ENCODE measurements around the gene HEMK1. TPM values are rescaled to one million over a fixed set of nuclear protein-coding genes. Genes with fewer than 3 reads are reported as not detected.

Gene HEMK1
- total RNA-seq, 1 experiment from 2014 or later, result 12.6 TPM

- Histone ChIP-seq H3K9me3 (no peaks in the 10 kb centered on the region), H3K4me3 (ENCODE audit: low read depth, low read length) (no peak overlapping the region), H3K4me1 (0 out of 2 replicates have a peak, but pooled peaks cover 5% of the 10 kb centered on the region), H3K36me3 (ENCODE audit: control insufficient read depth, insufficient read depth, low read length) (peaks cover 1% of the 10 kb centered on the region; the same call in 1 of the 2 replicates), H3K27me3 (replicated peaks; ENCODE audit: control insufficient read depth, insufficient read depth, low read length) (no peaks in the 10 kb centered on the region)
- Mint-ChIP-seq H3K27ac (ENCODE audit: unreplicated experiment) (no peak overlapping the region), H3K4me1 (ENCODE audit: low read depth, unreplicated experiment) (no peaks in the 10 kb centered on the region), H3K4me3 (ENCODE audit: unreplicated experiment) (no peak overlapping the region), H3K9me3 (ENCODE audit: unreplicated experiment) (no peaks in the 10 kb centered on the region), H3K36me3 (ENCODE audit: insufficient read depth, unreplicated experiment) (peaks cover 17% of the 10 kb centered on the region), H3K27me3 (ENCODE audit: insufficient read depth, unreplicated experiment) (no peaks in the 10 kb centered on the region)
- intact Hi-C loops (cut with micrococcal nuclease; ENCODE audit: unreplicated experiment), result loop anchor here (1.0 kb wide), 2 partner anchors 42 to 80 kb away; no protein-coding TSS in a partner anchor
- no TSS peak for BruUV-seq (replicated peaks)
- DNase-seq, result peak; percentile 57 to 76
- ChIA-PET CTCF (interaction anchor here (1.3 to 3.6 kb wide), 4 partner anchors 30 to 44 kb away, joined by 3 to 27 read pairs (median 8); partner anchors contain the start of gene CISH), POLR2A (no interaction called here)
- TF ChIP-seq, protein P1, sequence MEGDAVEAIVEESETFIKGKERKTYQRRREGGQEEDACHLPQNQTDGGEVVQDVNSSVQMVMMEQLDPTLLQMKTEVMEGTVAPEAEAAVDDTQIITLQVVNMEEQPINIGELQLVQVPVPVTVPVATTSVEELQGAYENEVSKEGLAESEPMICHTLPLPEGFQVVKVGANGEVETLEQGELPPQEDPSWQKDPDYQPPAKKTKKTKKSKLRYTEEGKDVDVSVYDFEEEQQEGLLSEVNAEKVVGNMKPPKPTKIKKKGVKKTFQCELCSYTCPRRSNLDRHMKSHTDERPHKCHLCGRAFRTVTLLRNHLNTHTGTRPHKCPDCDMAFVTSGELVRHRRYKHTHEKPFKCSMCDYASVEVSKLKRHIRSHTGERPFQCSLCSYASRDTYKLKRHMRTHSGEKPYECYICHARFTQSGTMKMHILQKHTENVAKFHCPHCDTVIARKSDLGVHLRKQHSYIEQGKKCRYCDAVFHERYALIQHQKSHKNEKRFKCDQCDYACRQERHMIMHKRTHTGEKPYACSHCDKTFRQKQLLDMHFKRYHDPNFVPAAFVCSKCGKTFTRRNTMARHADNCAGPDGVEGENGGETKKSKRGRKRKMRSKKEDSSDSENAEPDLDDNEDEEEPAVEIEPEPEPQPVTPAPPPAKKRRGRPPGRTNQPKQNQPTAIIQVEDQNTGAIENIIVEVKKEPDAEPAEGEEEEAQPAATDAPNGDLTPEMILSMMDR (IDR thresholded peaks at IDR 0.05; ENCODE audit: insufficient read depth in 1 of 2, low read depth in 1 of 2, low read length in 1 of 2, severe bottlenecking in 1 of 2, unreplicated experiment in 1 of 2), result peak; percentile 82 to 87
Measured at GRCh38 chr3:50572158-50572557, 2.8 kb downstream of the HEMK1 start.

- Mint-ChIP-seq H3K4me1 (ENCODE audit: low read depth, unreplicated experiment) (no peaks in the 10 kb centered on the region), H3K4me3 (ENCODE audit: unreplicated experiment) (no peak overlapping the region), H3K27me3 (ENCODE audit: insufficient read depth, unreplicated experiment) (no peaks in the 10 kb centered on the region), H3K36me3 (ENCODE audit: insufficient read depth, unreplicated experiment) (peaks cover 13% of the 10 kb centered on the region), H3K27ac (ENCODE audit: unreplicated experiment) (no peak overlapping the region), H3K9me3 (ENCODE audit: unreplicated experiment) (no peaks in the 10 kb centered on the region)
- intact Hi-C loops (cut with micrococcal nuclease; ENCODE audit: unreplicated experiment), result loop anchor here (1.0 kb wide), 2 partner anchors 41 to 79 kb away; no protein-coding TSS in a partner anchor
- H3K9me3 ChIP-seq, result no peaks in the 10 kb centered on the region
- ChIA-PET CTCF (interaction anchor here (1.3 to 2.4 kb wide), 3 partner anchors 31 to 43 kb away, joined by 3 to 12 read pairs (median 4); partner anchors contain the start of gene CISH), POLR2A (no interaction called here)
- H3K27me3 ChIP-seq (replicated peaks; ENCODE audit: control insufficient read depth, insufficient read depth, low read length), result no peaks in the 10 kb centered on the region
- 0 out of 2 replicates have a peak, but pooled peaks cover 5% of the 10 kb centered on the region for H3K4me1 ChIP-seq
- peaks cover 2% of the 10 kb centered on the region; the same call in 1 of the 2 replicates for H3K36me3 ChIP-seq (ENCODE audit: control insufficient read depth, insufficient read depth, low read length)
- BruUV-seq (replicated peaks), result no TSS peak
- TF ChIP-seq, protein P1 (IDR thresholded peaks at IDR 0.05; ENCODE audit: insufficient read depth in 1 of 2, low read depth in 1 of 2, low read length in 1 of 2, severe bottlenecking in 1 of 2, unreplicated experiment in 1 of 2), result no peak
- no peak overlapping the region for H3K4me3 ChIP-seq (ENCODE audit: low read depth, low read length)
- no peak for DNase-seq
Measured at GRCh38 chr3:50572801-50573371, 3.6 kb downstream of the HEMK1 start.

DNA sequence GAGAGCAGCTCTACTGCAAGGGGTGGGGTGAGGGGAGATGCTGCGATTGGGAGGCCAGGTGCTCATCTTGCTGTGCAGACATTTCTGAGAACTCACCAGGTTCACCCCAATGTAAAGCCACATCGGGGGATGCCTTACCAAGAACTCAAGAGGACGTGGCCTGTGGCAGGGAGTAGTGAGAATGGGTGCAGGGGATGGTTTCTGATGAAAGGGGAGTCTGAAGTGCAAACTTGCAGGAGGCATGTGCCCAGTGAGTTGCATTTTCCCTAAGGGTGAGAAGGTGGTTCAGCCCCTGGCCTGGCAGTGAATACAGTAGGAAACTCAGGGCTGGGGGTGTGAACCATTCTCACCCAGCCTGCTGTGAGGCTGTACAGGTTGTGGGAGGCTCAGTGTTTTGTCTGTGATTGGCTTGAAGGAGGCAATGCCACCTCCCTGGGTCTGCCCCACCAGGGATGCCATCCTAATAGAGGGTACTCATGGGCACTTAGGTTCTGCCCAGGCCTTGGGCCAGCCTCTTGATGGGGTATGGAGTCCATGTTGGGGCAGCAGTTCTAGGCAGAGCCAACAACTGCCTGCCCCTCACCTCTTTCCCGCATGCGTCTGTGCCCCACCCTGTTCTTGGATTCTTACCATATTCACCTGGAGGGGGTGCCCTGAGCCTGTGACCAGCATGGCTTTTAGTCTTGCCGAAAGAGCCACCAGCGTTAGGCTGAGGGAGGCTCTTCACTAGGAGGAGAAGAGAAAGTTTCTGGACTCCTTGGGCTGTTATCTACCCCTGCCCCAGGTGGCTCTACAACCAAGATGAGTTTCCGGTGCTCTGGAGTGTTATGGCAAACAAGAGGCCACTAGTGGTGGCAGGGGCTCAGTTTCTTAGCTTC, 4.5 kb downstream of the HEMK1 start:
- no TSS peak for BruUV-seq (replicated peaks)
- Mint-ChIP-seq H3K27me3 (ENCODE audit: insufficient read depth, unreplicated experiment) (no peaks in the 10 kb centered on the region), H3K27ac (ENCODE audit: unreplicated experiment) (no peak overlapping the region), H3K9me3 (ENCODE audit: unreplicated experiment) (no peaks in the 10 kb centered on the region), H3K4me1 (ENCODE audit: low read depth, unreplicated experiment) (no peaks in the 10 kb centered on the region), H3K36me3 (ENCODE audit: insufficient read depth, unreplicated experiment) (peaks cover 10% of the 10 kb centered on the region), H3K4me3 (ENCODE audit: unreplicated experiment) (no peak overlapping the region)
- Histone ChIP-seq H3K27me3 (replicated peaks; ENCODE audit: control insufficient read depth, insufficient read depth, low read length) (no peaks in the 10 kb centered on the region), H3K9me3 (no peaks in the 10 kb centered on the region), H3K4me3 (ENCODE audit: low read depth, low read length) (no peak overlapping the region), H3K36me3 (ENCODE audit: control insufficient read depth, insufficient read depth, low read length) (peaks cover 2% of the 10 kb centered on the region; the same call in 1 of the 2 replicates), H3K4me1 (0 out of 2 replicates have a peak, but pooled peaks cover 5% of the 10 kb centered on the region)
- intact Hi-C loops (cut with micrococcal nuclease; ENCODE audit: unreplicated experiment), result no loop called here
- TF ChIP-seq, protein P1 (IDR thresholded peaks at IDR 0.05; ENCODE audit: insufficient read depth in 1 of 2, low read depth in 1 of 2, low read length in 1 of 2, severe bottlenecking in 1 of 2, unreplicated experiment in 1 of 2), result no peak
- no peak for DNase-seq
- ChIA-PET POLR2A (no interaction called here), CTCF (interaction anchor here (1.7 to 2.4 kb wide), 2 partner anchors 31 to 38 kb away, joined by 3 to 12 read pairs; partner anchors contain the start of gene CISH)
